ENCODE measurements around the gene NHLH1.

- TF ChIP-seq JUNB (IDR thresholded peaks at IDR 0.05) (no peak), CHD2 (IDR thresholded peaks at IDR 0.05; ENCODE audit: borderline replicate concordance, low read depth, low read length) (no peak), CTCF (IDR thresholded peaks at IDR 0.05 in 2 of 3, conservative IDR thresholded peaks at IDR 0.05 in 1 of 3; ENCODE audit: control insufficient read depth in 2 of 3, extremely low read depth in 1 of 3, insufficient read depth in 1 of 3, low read depth in 3 of 3, low read length in 3 of 3) (no peak), RAD21 (IDR thresholded peaks at IDR 0.05; ENCODE audit: insufficient read depth, low read depth, low read length) (no peak), KDM1A (IDR thresholded peaks at IDR 0.05; ENCODE audit: borderline replicate concordance) (no peak), EP300 (IDR thresholded peaks at IDR 0.05; ENCODE audit: borderline replicate concordance in 1 of 2, control insufficient read depth in 1 of 2, low read depth in 2 of 2, low read length in 2 of 2) (no peak), TAF1 (IDR thresholded peaks at IDR 0.05; ENCODE audit: borderline replicate concordance, low read depth, low read length) (no peak), ZNF217 (IDR thresholded peaks at IDR 0.05) (no peak), FOXM1 (IDR thresholded peaks at IDR 0.05; ENCODE audit: low read depth, low read length) (no peak), ELK1 (IDR thresholded peaks at IDR 0.05; ENCODE audit: low read depth, low read length) (no peak), EZH2 (IDR thresholded peaks at IDR 0.05; ENCODE audit: borderline replicate concordance, control insufficient read depth, low read depth, low read length) (no peak), NBN (IDR thresholded peaks at IDR 0.05) (no peak)
- TF ChIP-seq, protein P1, sequence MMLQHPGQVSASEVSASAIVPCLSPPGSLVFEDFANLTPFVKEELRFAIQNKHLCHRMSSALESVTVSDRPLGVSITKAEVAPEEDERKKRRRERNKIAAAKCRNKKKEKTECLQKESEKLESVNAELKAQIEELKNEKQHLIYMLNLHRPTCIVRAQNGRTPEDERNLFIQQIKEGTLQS (IDR thresholded peaks at IDR 0.05; ENCODE audit: borderline replicate concordance, extremely low read depth, low read depth, low read length) = no peak
- TF ChIP-seq, protein P2, sequence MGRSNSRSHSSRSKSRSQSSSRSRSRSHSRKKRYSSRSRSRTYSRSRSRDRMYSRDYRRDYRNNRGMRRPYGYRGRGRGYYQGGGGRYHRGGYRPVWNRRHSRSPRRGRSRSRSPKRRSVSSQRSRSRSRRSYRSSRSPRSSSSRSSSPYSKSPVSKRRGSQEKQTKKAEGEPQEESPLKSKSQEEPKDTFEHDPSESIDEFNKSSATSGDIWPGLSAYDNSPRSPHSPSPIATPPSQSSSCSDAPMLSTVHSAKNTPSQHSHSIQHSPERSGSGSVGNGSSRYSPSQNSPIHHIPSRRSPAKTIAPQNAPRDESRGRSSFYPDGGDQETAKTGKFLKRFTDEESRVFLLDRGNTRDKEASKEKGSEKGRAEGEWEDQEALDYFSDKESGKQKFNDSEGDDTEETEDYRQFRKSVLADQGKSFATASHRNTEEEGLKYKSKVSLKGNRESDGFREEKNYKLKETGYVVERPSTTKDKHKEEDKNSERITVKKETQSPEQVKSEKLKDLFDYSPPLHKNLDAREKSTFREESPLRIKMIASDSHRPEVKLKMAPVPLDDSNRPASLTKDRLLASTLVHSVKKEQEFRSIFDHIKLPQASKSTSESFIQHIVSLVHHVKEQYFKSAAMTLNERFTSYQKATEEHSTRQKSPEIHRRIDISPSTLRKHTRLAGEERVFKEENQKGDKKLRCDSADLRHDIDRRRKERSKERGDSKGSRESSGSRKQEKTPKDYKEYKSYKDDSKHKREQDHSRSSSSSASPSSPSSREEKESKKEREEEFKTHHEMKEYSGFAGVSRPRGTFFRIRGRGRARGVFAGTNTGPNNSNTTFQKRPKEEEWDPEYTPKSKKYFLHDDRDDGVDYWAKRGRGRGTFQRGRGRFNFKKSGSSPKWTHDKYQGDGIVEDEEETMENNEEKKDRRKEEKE (IDR thresholded peaks at IDR 0.05) = no peak
Observed at GRCh38 chr1:160352555-160352954, 14.3 kb upstream of the NHLH1 start.
